A549 (cell line): ENCODE measurements around the gene SORCS2. TPM values are rescaled to one million over a fixed set of nuclear protein-coding genes. Genes with fewer than 3 reads are reported as not detected.

Experiments used
- ATAC-seq, 2 experiments: fragments of 200-7000 bp in 1 of 2; fragments of >200 bp in 1 of 2; cut with Nextera tagmentation in 1 of 2; cut with Tn5 transposase in 1 of 2; 3 replicates each; pipeline versions ENCODE4 v1.8.0 to v1.9.1; 2018 to 2020; ENCODE audit warnings: mild to moderate bottlenecking in 1 of 2, moderate library complexity in 1 of 2
- CTCF ChIA-PET: fragments of 300-600 bp; sonication (Branson Sonifier 250); formaldehyde crosslinking; extraction: SDS; loops from one replicate; lab custom pipeline; 2021; ENCODE audit warnings: antibody characterized with exemption, inconsistent platforms; lab: Yijun Ruan, JAX
- POLR2A ChIA-PET: fragments of 350-600 bp; formaldehyde crosslinking; extraction: SDS; loops from one replicate; lab custom pipeline; 2021; ENCODE audit warnings: antibody characterized with exemption, inconsistent platforms; lab: Yijun Ruan, JAX
- DNase-seq, 2 experiments: peaks; one replicate each; pipeline versions ENCODE4 v3.0.0 to v3.0.0-alpha.2; 2011 to 2016; ENCODE audit warnings: low read depth in 1 of 2, low spot score in 1 of 2
- FAIRE-seq: peaks from 2 replicates; lab custom pipeline; 2011; peaks lifted over from hg19 to GRCh38; lab: Jason Lieb, UNC
- H3K27ac ChIP-seq, 2 experiments: fragments of >200 bp; sonication (Bioruptor Twin); formaldehyde crosslinking; 3 replicates each; pipeline ENCODE4 v1.5.1; 2016 to 2017
- H3K4me1 ChIP-seq: fragments of >200 bp; sonication (Bioruptor Twin); formaldehyde crosslinking; 3 replicates; pipeline ENCODE4 v1.6.1; 2016
- H3K4me2 ChIP-seq: fragments of >200 bp; sonication (Bioruptor Twin); formaldehyde crosslinking; 3 replicates; pipeline ENCODE4 v1.6.1; 2016
- H3K4me3 ChIP-seq: fragments of >200 bp; sonication (Bioruptor Twin); formaldehyde crosslinking; 3 replicates; pipeline ENCODE4 v1.5.1; 2016
- H3K9me3 ChIP-seq: fragments of >200 bp; sonication (Bioruptor Twin); formaldehyde crosslinking; 3 replicates; pipeline ENCODE4 v1.6.1; 2016
- BCL3 ChIP-seq: fragments of >200 bp; sonication (Bioruptor Twin); formaldehyde crosslinking; IDR thresholded peaks from 3 replicates; pipeline ENCODE4 v1.6.1; 2016
- CBX2 ChIP-seq: fragments of 200-600 bp; sonication (generic); IDR thresholded peaks from 2 replicates; pipeline ENCODE4 v1.6.1; 2016; ENCODE audit warnings: low read depth, mild to moderate bottlenecking, borderline replicate concordance
- CBX8 ChIP-seq: fragments of 200-600 bp; sonication (generic); IDR thresholded peaks from 2 replicates; pipeline ENCODE4 v1.6.1; 2016
- EHF ChIP-seq: fragments of 250-450 bp; sonication (Bioruptor Pico); IDR thresholded peaks from 2 replicates; pipeline ENCODE4 v1.5.0; 2020; ENCODE audit warnings: mild to moderate bottlenecking
- EP300 ChIP-seq, 2 experiments: fragments of >200 bp; sonication (Bioruptor Twin); formaldehyde crosslinking; IDR thresholded peaks; 2 replicates in 1 of 2; 3 replicates in 1 of 2; pipeline ENCODE4 v1.6.1; 2016 to 2017
- GATA3 ChIP-seq: IDR thresholded peaks from 2 replicates; pipeline ENCODE4 v1.6.1; 2012; ENCODE audit warnings: borderline replicate concordance
- HDAC2 ChIP-seq: fragments of 200-600 bp; sonication (generic); IDR thresholded peaks from 2 replicates; pipeline ENCODE4 v1.6.1; 2016
- HES2 ChIP-seq: fragments of >200 bp; sonication (Bioruptor Twin); formaldehyde crosslinking; IDR thresholded peaks from 2 replicates; pipeline ENCODE4 v1.6.1; 2016
- HOXA7 ChIP-seq: fragments of 250-450 bp; sonication (Bioruptor Pico); IDR thresholded peaks from 2 replicates; pipeline ENCODE4 v1.5.0; 2020; ENCODE audit warnings: mild to moderate bottlenecking, moderate library complexity
- JUN ChIP-seq, 2 experiments: fragments of >200 bp; sonication (Bioruptor Twin); formaldehyde crosslinking; IDR thresholded peaks; 2 replicates in 1 of 2; 3 replicates in 1 of 2; pipeline ENCODE4 v1.6.1; 2016 to 2017
- MAX ChIP-seq: IDR thresholded peaks from 2 replicates; pipeline ENCODE4 v1.6.1; 2012
- MYC ChIP-seq: IDR thresholded peaks from 2 replicates; pipeline ENCODE4 v1.6.1; 2012; ENCODE audit warnings: mild to moderate bottlenecking, inconsistent platforms, low read length, improper control_type of control experiment, borderline replicate concordance
- NFE2L2 ChIP-seq: fragments of 150-350 bp; conservative IDR thresholded peaks from 2 replicates; pipeline ENCODE4 v1.6.1; 2014; ENCODE audit warnings: low read length
- PBX3 ChIP-seq: IDR thresholded peaks from 2 replicates; pipeline ENCODE4 v1.6.1; 2012
- POLR2AphosphoS2 ChIP-seq: conservative IDR thresholded peaks from 2 replicates; pipeline ENCODE4 v1.6.1; 2012; ENCODE audit warnings: low read length, improper control_type of control experiment, inconsistent platforms
- RCOR1 ChIP-seq: fragments of 150-350 bp; IDR thresholded peaks from 2 replicates; pipeline ENCODE4 v1.6.1; 2014; ENCODE audit warnings: antibody characterized with exemption, low read length, low read depth
- REST ChIP-seq: fragments of 200-600 bp; sonication (generic); IDR thresholded peaks from 2 replicates; pipeline ENCODE4 v1.6.1; 2016; ENCODE audit warnings: antibody characterized with exemption, mild to moderate bottlenecking, moderate library complexity
- RFX5 ChIP-seq: fragments of 450-650 bp; IDR thresholded peaks from 2 replicates; pipeline ENCODE4 v1.7.1; 2014; ENCODE audit warnings: antibody characterized with exemption, mild to moderate bottlenecking, moderate library complexity
- RNF2 ChIP-seq: fragments of 200-600 bp; sonication (generic); IDR thresholded peaks from 2 replicates; pipeline ENCODE4 v1.6.1; 2016; ENCODE audit warnings: low read depth, mild to moderate bottlenecking, antibody characterized with exemption, moderate library complexity, borderline replicate concordance
- SMC3 ChIP-seq: fragments of >200 bp; sonication (Bioruptor Twin); formaldehyde crosslinking; IDR thresholded peaks from 3 replicates; pipeline ENCODE4 v1.6.1; 2018; ENCODE audit warnings: inconsistent platforms
- SREBF2 ChIP-seq: fragments of 450-650 bp; IDR thresholded peaks from 2 replicates; pipeline ENCODE4 v1.6.1; 2014; ENCODE audit warnings: mild to moderate bottlenecking, moderate library complexity
- TFCP2L1 ChIP-seq: fragments of 250-450 bp; sonication (Bioruptor Pico); IDR thresholded peaks from 2 replicates; pipeline ENCODE4 v1.5.0; 2021; ENCODE audit warnings: mild to moderate bottlenecking
- ZC3H11A ChIP-seq: fragments of 450-650 bp; IDR thresholded peaks from 2 replicates; pipeline ENCODE4 v1.6.1; 2014; ENCODE audit warnings: antibody characterized with exemption, mild to moderate bottlenecking
- ZFP36 ChIP-seq: fragments of 450-650 bp; IDR thresholded peaks from 2 replicates; pipeline ENCODE4 v1.6.1; 2014; ENCODE audit warnings: borderline replicate concordance; ENCODE audit not compliant: partially characterized antibody
- ZNF302 ChIP-seq: fragments of 250-450 bp; sonication (Bioruptor Pico); IDR thresholded peaks from 2 replicates; pipeline ENCODE4 v1.9.0; 2021; ENCODE audit warnings: inconsistent platforms, mild to moderate bottlenecking, moderate library complexity
- ZSCAN20 ChIP-seq: fragments of 250-450 bp; sonication (Bioruptor Pico); IDR thresholded peaks from 2 replicates; pipeline ENCODE4 v1.8.0; 2022; ENCODE audit warnings: mild to moderate bottlenecking, moderate library complexity
- WGBS: methylation state at CpG from one replicate; pipeline ENCODE4 v1.1.6; 2017; ENCODE audit errors: missing lambda C conversion rate; 5-methylcytosine and 5-hydroxymethylcytosine counted together
- polyA plus RNA-seq, 4 experiments: library from polyadenylated mRNA; depleted of rRNA in 3 of 4; stranded (reverse); fragments of >200 nt; fragmentation: RNase III in 1 of 4; extraction: RNeasy Plus Mini Kit Qiagen cat#74134 plus additional on column Dnase treatment in 1 of 4; gene quantifications; 2 replicates in 3 of 4; 3 replicates in 1 of 4; pipeline ENCODE4 v1.2.3, GENCODE V29; 2011 to 2017

The SORCS2 gene
- polyA plus RNA-seq, 2 of the 4 experiments (the other 2 are of a cell fraction): 1.4 to 4.6 TPM

- no peak for ATAC-seq
- POLR2A ChIA-PET: no interaction called here
- H3K27ac ChIP-seq: no peak overlapping the region
- H3K9me3 ChIP-seq: no peaks in the 10 kb centered on the region
- FAIRE-seq: no peak
- no peak overlapping the region for H3K4me3 ChIP-seq
- no peak overlapping the region for H3K4me2 ChIP-seq
- no peak for DNase-seq
- WGBS: 57% methylated on average over 8 of the region's 13 CpGs
- CTCF ChIA-PET: no interaction called here
- TF ChIP-seq PBX3 (no peak), RCOR1 (no peak), REST (no peak), HES2 (no peak), ZFP36 (no peak), TFCP2L1 (CRISPR knock-in tag) (no peak), SREBF2 (no peak), NFE2L2 (no peak), GATA3 (no peak), SMC3 (no peak), EHF (CRISPR knock-in tag) (no peak), BCL3 (no peak), CBX2 (no peak), HOXA7 (CRISPR knock-in tag) (no peak), ZC3H11A (no peak)
- peaks cover 10% of the 10 kb centered on the region for H3K4me1 ChIP-seq
Observed at GRCh38 chr4:7390336-7390735, 198.0 kb downstream of the SORCS2 start.

- no peak overlapping the region for H3K4me3 ChIP-seq
- POLR2A ChIA-PET: no interaction called here
- TF ChIP-seq RFX5 (no peak), ZFP36 (no peak), CBX8 (no peak), MAX (no peak), HES2 (no peak), ZNF302 (CRISPR knock-in tag) (no peak), RNF2 (no peak), EP300 (IDR thresholded peaks at IDR 0.05) (no peak), HDAC2 (no peak), ZSCAN20 (CRISPR knock-in tag) (no peak), JUN (IDR thresholded peaks at IDR 0.05) (no peak), POLR2AphosphoS2 (no peak), MYC (no peak)
- 72% methylated on average over 17 of the region's 18 CpGs for WGBS
- H3K27ac ChIP-seq: no peak overlapping the region
- CTCF ChIA-PET: interaction anchor here (0.9 kb wide), 1 partner anchor 55 kb away, joined by 3 read pairs; no protein-coding TSS in a partner anchor
- H3K4me1 ChIP-seq: peaks cover 10% of the 10 kb centered on the region
- no peaks in the 10 kb centered on the region for H3K9me3 ChIP-seq
- ATAC-seq (no peak), FAIRE-seq (no peak), DNase-seq (no peak)
- no peak overlapping the region for H3K4me2 ChIP-seq
Observed at GRCh38 chr4:7390906-7391636, 198.7 kb downstream of the SORCS2 start.
